PC-9 (cell line): ENCODE measurements around the gene RASAL2.

ENCODE experiments used
- CTCF ChIP-seq: fragments of 200-600 bp; sonication (generic); conservative IDR thresholded peaks from 2 replicates; pipeline ENCODE4 v1.6.1; 2017; ENCODE audit warnings: mixed run types, antibody characterized with exemption, mild to moderate bottlenecking, moderate library complexity
- EZH2 ChIP-seq: fragments of 200-600 bp; sonication (generic); IDR thresholded peaks from 2 replicates; pipeline ENCODE4 v1.8.0; 2017; ENCODE audit warnings: antibody characterized with exemption, low read depth

GRCh38 chr1:178438432-178438831, 344.5 kb downstream of the RASAL2 start:
- no peak for TF ChIP-seq CTCF
- no peak for TF ChIP-seq EZH2
